K562 (cell line): ENCODE data around the gene MICU1.

ENCODE experiments used
- CBFB ChIP-seq: sonication (generic); formaldehyde crosslinking; IDR thresholded peaks from 2 replicates; pipeline ENCODE4 v1.4.0; 2020; ENCODE audit warnings: mild to moderate bottlenecking, missing genetic modification reagents
- CTCF ChIP-seq, 3 experiments: IDR thresholded peaks in 2 of 3; conservative IDR thresholded peaks in 1 of 3; 2 replicates each; pipeline ENCODE4 v1.5.1; 2011 to 2012; ENCODE audit warnings: low read length in 3 of 3, mild to moderate bottlenecking in 3 of 3, control low read depth in 2 of 3, improper control_type of control experiment in 1 of 3, inconsistent platforms in 1 of 3, low read depth in 1 of 3, mixed read lengths in 1 of 3, moderate library complexity in 1 of 3; ENCODE audit not compliant: insufficient read depth in 2 of 3
- SREBF2 ChIP-seq: sonication (generic); formaldehyde crosslinking; IDR thresholded peaks from 2 replicates; pipeline ENCODE4 v1.4.0; 2020; ENCODE audit warnings: mild to moderate bottlenecking, missing genetic modification reagents

DNA sequence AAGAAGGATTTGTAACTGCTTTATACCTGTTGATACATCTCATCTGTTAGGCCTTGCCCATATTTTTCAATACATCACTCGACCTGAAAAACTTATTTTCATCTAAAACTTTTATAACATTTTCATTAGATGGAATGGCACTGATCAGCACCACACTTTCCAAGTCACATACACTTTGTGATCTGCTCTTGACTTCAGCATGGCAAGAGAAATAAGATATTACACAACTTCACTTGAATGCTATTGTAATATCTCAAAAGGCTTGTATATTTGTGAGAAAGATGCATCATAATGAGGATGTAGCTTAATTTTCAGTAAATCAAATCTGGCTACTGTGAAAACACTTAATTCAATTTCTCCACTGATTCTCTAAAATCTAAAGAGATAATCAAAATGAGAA is 126.2 kb downstream of the MICU1 start:
- TF ChIP-seq CTCF (IDR thresholded peaks at IDR 0.05 in 2 of 3, conservative IDR thresholded peaks at IDR 0.05 in 1 of 3; ENCODE audit: insufficient read depth in 2 of 3, low read depth in 1 of 3, low read length in 3 of 3) (no peak), CBFB (no peak), SREBF2 (CRISPR knock-in tag) (no peak)
